Ovary (tissue), 10 donors: ENCODE data around the gene DOCK10. TPM values are rescaled to one million over a fixed set of nuclear protein-coding genes. Genes with fewer than 3 reads are reported as not detected.

Experiments
- DNase-seq, 5 donors: peaks; one replicate each; pipeline ENCODE4 v3.0.0-alpha.2; 2019 to 2020
- H3K27ac ChIP-seq, 2 donors: fragments of 200-600 bp; one replicate each; pipeline versions ENCODE4 v1.5.1 to v1.8.0; 2019 to 2022
- H3K27me3 ChIP-seq: fragments of 200-600 bp; one replicate; pipeline ENCODE4 v1.8.0; 2022
- H3K36me3 ChIP-seq: fragments of 200-600 bp; sonication (generic); one replicate; pipeline ENCODE4 v1.5.1; 2019
- H3K4me1 ChIP-seq: one replicate; pipeline ENCODE4 v1.8.1; 2013; ENCODE audit warnings: mild to moderate bottlenecking, moderate library complexity; ENCODE audit not compliant: insufficient read depth
- H3K4me3 ChIP-seq: fragments of 200-600 bp; sonication (generic); one replicate; pipeline ENCODE4 v1.5.1; 2017
- H3K9me3 ChIP-seq, 2 donors: fragments of 200-600 bp in 1 of 2; sonication (generic) in 1 of 2; one replicate each; pipeline versions ENCODE4 v1.5.1 to v1.8.1; 2013 to 2019; ENCODE audit warnings: mild to moderate bottlenecking in 1 of 2, moderate library complexity in 1 of 2
- EP300 ChIP-seq: sonication (generic); formaldehyde crosslinking; IDR thresholded peaks from one replicate; pipeline ENCODE4 v1.6.1; 2017; ENCODE audit warnings: antibody characterized with exemption
- POLR2A ChIP-seq: fragments of 450-650 bp; IDR thresholded peaks from one replicate; pipeline ENCODE4 v1.6.1; 2017; ENCODE audit warnings: antibody characterized with exemption, mild to moderate bottlenecking, moderate library complexity
- WGBS, 3 donors: extraction: QIAGEN DNeasy Blood & Tissue Kit in 1 of 3; methylation state at CpG; one replicate each; pipeline versions ENCODE4 v1.1.5 to v1.1.7; 2013 to 2017; 5-methylcytosine and 5-hydroxymethylcytosine counted together
- intact Hi-C, 4 donors: fragments of 100-400 bp; cut with DNase I; formaldehyde crosslinking; loops; one replicate each; pipeline versions ENCODE4 v1.11.0 to v1.15.1; 2022 to 2023
- long read RNA-seq, 3 donors: library from polyadenylated mRNA in 2 of 3; unstranded in 2 of 3; transcript quantifications; one replicate each; pipeline ENCODE4 v2.0.0 and lab custom pipeline, GENCODE V29; 2021 to 2026
- polyA plus RNA-seq, 2 donors: library from polyadenylated mRNA; stranded (reverse); fragments of 200-250 nt in 1 of 2; fragments of 350-450 nt in 1 of 2; fragmentation: Illumina TruSeq in 1 of 2; extraction: RNeasy Lipid Tissue Mini Kit (QIAGEN cat#74804) in 1 of 2; gene quantifications; one replicate each; pipeline ENCODE4 v1.2.3, GENCODE V29; 2013 to 2014
- total RNA-seq, 7 donors: library from RNA; depleted of rRNA in 2 of 7; stranded (reverse); fragments of >200 nt in 2 of 7; fragmentation: NEBNext Ultra II Directional in 3 of 7; extraction: Animal tissue kit (Norgen Biotek cat#: 25700) in 3 of 7; gene quantifications; one replicate each; pipeline versions ENCODE4 v1.1.0 to v1.2.4, GENCODE V29; 2016 to 2023
- TF ChIP-seq, protein P1 (sequence below), 3 donors: fragments of 450-650 bp in 2 of 3; fragments of 200-600 bp in 1 of 3; IDR thresholded peaks; one replicate each; pipeline versions ENCODE4 v1.5.1 to v1.8.0; 2016 to 2022; ENCODE audit warnings: antibody characterized with exemption in 3 of 3, mild to moderate bottlenecking in 1 of 3
- donor health status: DM: no; HTN: no; CAD: no; lungs with moderate emphysema.
- donor health status: DM: no; HTN: no; CAD: no.
- donor health status: Bipolar disorder and iron deficiency.
- donor health status: DM: yes; HTN: yes; CAD: no.
- donor health status: DM: no; HTN: no; CAD: no.
- donor health status: DM: yes; HTN: yes; CAD: no.

The DOCK10 gene
- total RNA-seq (10 to 100 TPM; 28.9 to 42.5 (median 32.8) TPM), polyA plus RNA-seq (10 to 100 TPM; 15.3 to 15.9 TPM)
- long read RNA-seq, donor 1, partial matches to known transcripts, result 8 of 12 reads
- long read RNA-seq, donor 1, other reads (novel, unspliced or antisense), result 4 of 12 reads
- long read RNA-seq, donor 2, result 0 reads
- long read RNA-seq, donor 3, full-length matches to known transcripts, result 3 of 12 reads
- long read RNA-seq, donor 3, partial matches to known transcripts, result 6 of 12 reads
- long read RNA-seq, donor 3, other reads (novel, unspliced or antisense), result 3 of 12 reads

DNA sequence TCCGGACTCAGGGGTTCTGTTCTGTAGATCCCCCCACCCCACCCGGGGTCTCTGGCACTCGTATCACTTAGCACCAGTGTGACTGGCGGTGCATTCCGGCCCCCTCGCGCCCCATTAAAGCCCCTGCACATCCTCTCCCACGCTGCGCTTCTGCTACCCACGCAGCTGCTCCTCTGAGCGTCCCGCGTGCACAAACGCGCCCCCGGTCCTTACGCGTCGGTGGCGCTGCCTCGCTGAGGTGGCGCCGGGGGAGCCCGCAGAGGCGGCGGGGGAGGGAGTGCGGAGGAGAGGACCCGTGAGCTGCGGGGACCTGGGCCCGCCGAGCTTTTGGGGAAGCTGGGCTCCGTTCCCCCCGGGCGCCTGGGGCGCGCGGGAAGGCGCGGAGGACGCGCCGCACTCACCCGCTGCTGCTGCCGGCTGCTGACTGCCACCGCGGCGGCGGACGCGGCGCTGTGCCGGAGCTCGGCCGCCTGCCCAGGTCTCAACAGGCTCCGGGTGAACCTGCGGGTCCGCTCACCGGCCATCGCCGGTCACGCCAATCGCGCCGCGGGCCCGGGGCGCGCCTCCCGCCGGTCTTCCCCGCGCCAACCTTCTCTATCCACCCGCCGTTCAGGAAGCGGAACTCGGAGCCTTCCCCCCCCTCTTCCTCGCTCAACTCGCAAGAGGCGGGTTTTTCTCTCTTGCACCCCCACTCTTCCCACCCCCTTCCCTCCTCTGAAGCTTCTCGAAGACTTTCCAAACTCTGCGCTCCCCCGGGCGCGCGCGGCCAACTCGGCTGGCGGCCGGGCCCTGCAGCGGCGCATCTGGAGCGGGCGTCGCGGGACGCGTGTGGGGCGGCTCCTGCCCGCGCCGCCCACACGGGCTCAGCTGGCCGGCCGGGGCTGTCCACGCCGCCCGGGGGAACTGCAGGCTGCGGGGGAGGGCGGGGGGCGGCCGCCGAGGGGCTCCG is at the start of gene DOCK10:
Gene DOCK10 (minus strand): TSS at position 618 of the 949 bp plus-strand sequence. CDS start 94 bp downstream, at position 524.
- peak; percentile 53 to 75 (median 69) for DNase-seq
- H3K4me3 ChIP-seq, result peak within 1 kb of the TSS; percentile 50
- peaks cover 18% of the 10 kb centered on the region for H3K4me1 ChIP-seq
- WGBS, 3 donors, result 0 to 1% (median 1%) methylated on average over 76 to 113 of the region's 113 CpGs
- intact Hi-C loops, result no loop called here
- no peaks in the 10 kb centered on the region for H3K36me3 ChIP-seq
- no peak for TF ChIP-seq POLR2A
- TF ChIP-seq, protein P1, sequence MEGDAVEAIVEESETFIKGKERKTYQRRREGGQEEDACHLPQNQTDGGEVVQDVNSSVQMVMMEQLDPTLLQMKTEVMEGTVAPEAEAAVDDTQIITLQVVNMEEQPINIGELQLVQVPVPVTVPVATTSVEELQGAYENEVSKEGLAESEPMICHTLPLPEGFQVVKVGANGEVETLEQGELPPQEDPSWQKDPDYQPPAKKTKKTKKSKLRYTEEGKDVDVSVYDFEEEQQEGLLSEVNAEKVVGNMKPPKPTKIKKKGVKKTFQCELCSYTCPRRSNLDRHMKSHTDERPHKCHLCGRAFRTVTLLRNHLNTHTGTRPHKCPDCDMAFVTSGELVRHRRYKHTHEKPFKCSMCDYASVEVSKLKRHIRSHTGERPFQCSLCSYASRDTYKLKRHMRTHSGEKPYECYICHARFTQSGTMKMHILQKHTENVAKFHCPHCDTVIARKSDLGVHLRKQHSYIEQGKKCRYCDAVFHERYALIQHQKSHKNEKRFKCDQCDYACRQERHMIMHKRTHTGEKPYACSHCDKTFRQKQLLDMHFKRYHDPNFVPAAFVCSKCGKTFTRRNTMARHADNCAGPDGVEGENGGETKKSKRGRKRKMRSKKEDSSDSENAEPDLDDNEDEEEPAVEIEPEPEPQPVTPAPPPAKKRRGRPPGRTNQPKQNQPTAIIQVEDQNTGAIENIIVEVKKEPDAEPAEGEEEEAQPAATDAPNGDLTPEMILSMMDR (IDR thresholded peaks at IDR 0.05), result peak in 1 of 3 donors; percentile 17
- H3K27me3 ChIP-seq, result no peaks in the 10 kb centered on the region
- no peaks in the 10 kb centered on the region for H3K9me3 ChIP-seq
- peak within 1 kb of the TSS; percentile 73 to 92 for H3K27ac ChIP-seq

DNA sequence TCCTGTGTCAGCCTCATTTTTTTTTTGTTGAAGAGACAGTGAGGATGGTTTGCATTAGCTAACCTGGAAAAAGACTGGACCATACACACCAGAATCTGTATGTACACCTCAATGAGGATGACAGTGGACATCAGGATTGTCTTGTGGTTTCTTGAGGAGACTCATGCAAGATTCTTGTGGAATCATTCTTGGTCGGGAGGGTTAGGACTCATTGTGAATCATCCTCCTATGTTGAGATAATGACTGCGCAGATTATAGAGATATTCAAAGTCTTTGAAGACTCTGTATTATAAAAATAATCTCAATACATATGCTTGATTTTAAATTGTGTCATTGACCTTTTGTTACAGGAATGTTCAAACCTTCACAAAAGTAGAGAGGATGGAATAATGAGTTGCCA is 49.1 kb upstream of the DOCK10 start:
- no peak overlapping the region for H3K27ac ChIP-seq
- DNase-seq, result no peak
- no peak overlapping the region for H3K4me3 ChIP-seq
- intact Hi-C loops, result no loop called here
- no peaks in the 10 kb centered on the region for H3K4me1 ChIP-seq
- no peaks in the 10 kb centered on the region for H3K9me3 ChIP-seq
- WGBS, 3 donors, result 75 to 89% (median 85%) methylated on average over 2 of the region's 2 CpGs
- no peaks in the 10 kb centered on the region for H3K36me3 ChIP-seq
- no peaks in the 10 kb centered on the region for H3K27me3 ChIP-seq
- TF ChIP-seq, protein P1 (IDR thresholded peaks at IDR 0.05), result no peak
- TF ChIP-seq EP300 (no peak), POLR2A (no peak)

DNA sequence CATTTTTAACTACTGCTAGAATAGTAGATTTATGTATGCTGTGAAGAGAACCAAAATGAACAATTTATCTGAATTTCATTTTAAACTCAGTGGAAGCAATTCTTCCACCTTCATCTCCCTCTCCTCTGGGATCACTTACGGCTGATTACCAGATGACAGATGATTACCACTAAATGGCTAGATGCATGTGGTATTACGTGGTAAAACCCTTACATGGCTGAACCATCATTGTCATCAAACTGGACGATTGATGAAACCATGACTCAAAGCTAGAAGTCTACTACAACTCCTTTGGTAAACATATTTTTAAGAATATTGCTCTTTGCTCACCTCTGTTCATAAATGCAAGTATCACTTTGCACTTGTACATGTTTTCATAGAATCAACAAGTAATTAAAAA is 48.5 kb upstream of the DOCK10 start:
- no peaks in the 10 kb centered on the region for H3K9me3 ChIP-seq
- 77 to 88% (median 85%) methylated on average over 3 of the region's 3 CpGs for WGBS, 3 donors
- no peaks in the 10 kb centered on the region for H3K4me1 ChIP-seq
- H3K4me3 ChIP-seq, result no peak overlapping the region
- H3K27me3 ChIP-seq, result no peaks in the 10 kb centered on the region
- H3K27ac ChIP-seq, result no peak overlapping the region
- TF ChIP-seq, protein P1 (IDR thresholded peaks at IDR 0.05), result no peak
- TF ChIP-seq EP300 (no peak), POLR2A (no peak)
- H3K36me3 ChIP-seq, result no peaks in the 10 kb centered on the region
- intact Hi-C loops, result no loop called here
- DNase-seq, result no peak

DNA sequence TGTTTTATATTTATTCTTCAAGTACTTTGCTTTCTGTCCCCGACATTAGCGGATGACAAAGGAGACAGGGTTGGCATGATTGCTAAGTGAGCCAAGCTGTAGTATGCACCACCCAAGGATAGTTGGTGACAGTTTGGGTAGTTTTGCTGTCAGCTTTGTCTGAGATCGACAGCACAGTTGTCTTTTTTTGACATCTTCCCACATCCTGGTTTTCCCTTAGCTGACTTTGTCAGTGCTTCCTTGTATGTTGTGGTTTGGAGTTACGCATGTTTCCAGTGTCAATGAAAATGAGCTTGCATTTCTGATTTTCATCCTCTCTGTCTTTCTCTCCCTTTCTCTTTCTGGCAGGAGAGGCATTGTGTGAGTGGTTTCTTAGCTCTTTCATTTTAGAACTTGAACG is 44.6 kb upstream of the DOCK10 start:
- H3K27ac ChIP-seq, result no peak overlapping the region
- H3K36me3 ChIP-seq, result no peaks in the 10 kb centered on the region
- intact Hi-C loops, result no loop called here
- H3K27me3 ChIP-seq, result no peaks in the 10 kb centered on the region
- TF ChIP-seq EP300 (no peak), POLR2A (no peak)
- TF ChIP-seq, protein P1 (IDR thresholded peaks at IDR 0.05), result no peak
- no peaks in the 10 kb centered on the region for H3K4me1 ChIP-seq
- no peak overlapping the region for H3K4me3 ChIP-seq
- DNase-seq, result no peak
- H3K9me3 ChIP-seq, result no peaks in the 10 kb centered on the region
- WGBS, 3 donors, result 79 to 93% (median 89%) methylated on average over 5 of the region's 5 CpGs
